HG02798 (cell line): ENCODE results near the gene TUBB4B.

Experiments used
- ATAC-seq: cut with Tn5 transposase; IDR thresholded peaks from one replicate; pipeline ENCODE4 v1.9.1; 2021; ENCODE audit warnings: mild to moderate bottlenecking; ENCODE audit not compliant: unreplicated experiment, poor library complexity

TUBB4B gene

GRCh38 chr9:137280474-137281344, 39.6 kb downstream of the TUBB4B start:
- ATAC-seq = no peak

- ATAC-seq = no peak
Observed at GRCh38 chr9:137281345-137282116, 40.4 kb downstream of the TUBB4B start.

- ATAC-seq = no peak
Observed at GRCh38 chr9:137286975-137287383, 45.9 kb downstream of the TUBB4B start.

GRCh38 chr9:137293094-137293481, 52.0 kb downstream of the TUBB4B start:
- ATAC-seq = no peak
